Posterior vena cava (tissue), 2 donors: ENCODE measurements around the gene PLXNA4. TPM values are rescaled to one million over a fixed set of nuclear protein-coding genes. Genes with fewer than 3 reads are reported as not detected.
"Not testable (repeated sequence)": the region's sequence is repeated elsewhere in the genome, so short reads cannot be mapped to it uniquely, and the experiment has no call there.

Experiments used
- DNase-seq: peaks from one replicate; pipeline ENCODE4 v3.0.0-alpha.2; 2020; ENCODE audit warnings: low spot score
- intact Hi-C, 2 donors: fragments of 100-400 bp; cut with DNase I; formaldehyde crosslinking; loops; one replicate each; pipeline versions ENCODE4 v1.14.1 to v1.14.2; 2022 to 2023
- total RNA-seq, 2 donors: library from RNA; stranded (reverse); fragmentation: NEBNext Ultra II Directional; extraction: Animal tissue kit (Norgen Biotek cat#: 25700); gene quantifications; one replicate each; pipeline ENCODE4 v1.2.1, GENCODE V29; 2021
- donor health status: DM: yes; HTN: yes; CAD: no.
- donor health status: DM: yes; HTN: yes; CAD: no.

Gene PLXNA4
- total RNA-seq, 2 donors from 2014 or later: 24.9 to 61.2 TPM

DNA sequence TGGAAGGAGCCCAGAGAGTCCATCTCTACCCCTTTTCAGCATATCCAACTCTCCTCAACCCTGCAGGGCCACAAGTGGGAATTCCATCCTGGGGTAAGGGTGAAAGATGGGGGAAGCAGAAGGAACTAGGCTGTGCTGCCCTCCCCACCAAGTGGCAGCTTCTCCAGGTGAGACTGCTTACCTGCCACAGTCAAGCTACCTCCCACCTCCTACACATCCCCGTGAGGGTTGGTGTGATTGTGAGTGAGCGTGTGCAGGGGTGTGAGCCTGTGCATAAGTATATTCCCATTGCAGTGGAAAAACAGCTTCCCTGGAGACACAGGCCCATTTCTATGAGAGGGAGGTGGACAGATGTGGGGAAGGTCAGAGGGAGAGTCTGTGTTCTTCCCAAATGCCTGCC lies 376.6 kb downstream of the PLXNA4 start:
- intact Hi-C loops: no loop called here

DNA sequence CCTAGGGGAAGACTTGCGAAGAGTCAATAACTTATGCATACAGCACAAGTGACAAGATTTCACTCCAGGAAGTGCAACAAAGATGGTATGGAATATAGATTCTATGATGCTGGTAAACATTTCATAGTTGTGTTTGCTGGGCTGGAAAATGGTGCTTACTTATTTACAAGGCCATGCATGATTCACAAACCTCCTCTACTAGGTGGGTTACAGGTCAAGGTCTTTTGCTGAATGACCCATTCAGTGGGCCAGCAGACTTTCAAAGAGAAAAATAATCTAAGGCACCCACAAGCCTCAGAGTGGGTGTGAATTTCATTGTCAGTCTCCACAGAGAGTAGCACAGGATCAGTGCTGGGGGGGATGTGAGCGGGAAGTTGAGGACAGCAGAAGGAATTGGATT lies 378.5 kb downstream of the PLXNA4 start:
- intact Hi-C loops: no loop called here

More for the DNA sequence above, 376.6 kb downstream of the PLXNA4 start:
- DNase-seq: peak; percentile 38

DNA sequence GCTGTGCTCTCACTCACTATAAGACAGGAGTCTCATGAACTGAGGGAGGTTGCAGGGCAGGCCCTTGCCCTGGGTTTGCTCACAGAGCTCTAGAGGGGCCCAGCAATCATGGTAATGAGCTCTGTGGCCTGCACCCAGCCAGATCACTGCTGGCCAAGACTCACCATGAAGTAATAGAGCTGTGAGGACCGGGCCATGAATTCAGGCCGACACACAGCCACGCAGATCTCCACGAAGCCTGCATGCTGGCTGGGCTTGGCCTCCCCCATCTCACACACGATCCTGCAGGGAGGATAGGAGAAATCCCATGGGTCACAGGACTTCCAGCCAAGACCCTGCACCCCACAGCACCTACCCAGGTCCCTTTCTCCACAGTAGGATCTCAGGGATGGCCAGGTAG lies 382.4 kb downstream of the PLXNA4 start:
- peak; percentile 59 for DNase-seq
- intact Hi-C loops: no loop called here

More for the DNA sequence above, 378.5 kb downstream of the PLXNA4 start:
- DNase-seq: peak; percentile 28

GRCh38 chr7:132192809-132193208 lies 383.5 kb downstream of the PLXNA4 start:
- peak; percentile 0 for DNase-seq
- intact Hi-C loops: no loop called here

GRCh38 chr7:132191418-132191817 lies 384.9 kb downstream of the PLXNA4 start:
- intact Hi-C loops: no loop called here
- DNase-seq: peak; percentile 42

GRCh38 chr7:132190683-132191082 lies 385.6 kb downstream of the PLXNA4 start:
- peak; percentile 63 for DNase-seq
- intact Hi-C loops: no loop called here

GRCh38 chr7:132189881-132190280 lies 386.4 kb downstream of the PLXNA4 start:
- intact Hi-C loops: no loop called here
- peak; percentile 11 for DNase-seq

GRCh38 chr7:132187869-132188789 lies 388.1 kb downstream of the PLXNA4 start:
- intact Hi-C loops: no loop called here
- peak; percentile 53 for DNase-seq

DNA sequence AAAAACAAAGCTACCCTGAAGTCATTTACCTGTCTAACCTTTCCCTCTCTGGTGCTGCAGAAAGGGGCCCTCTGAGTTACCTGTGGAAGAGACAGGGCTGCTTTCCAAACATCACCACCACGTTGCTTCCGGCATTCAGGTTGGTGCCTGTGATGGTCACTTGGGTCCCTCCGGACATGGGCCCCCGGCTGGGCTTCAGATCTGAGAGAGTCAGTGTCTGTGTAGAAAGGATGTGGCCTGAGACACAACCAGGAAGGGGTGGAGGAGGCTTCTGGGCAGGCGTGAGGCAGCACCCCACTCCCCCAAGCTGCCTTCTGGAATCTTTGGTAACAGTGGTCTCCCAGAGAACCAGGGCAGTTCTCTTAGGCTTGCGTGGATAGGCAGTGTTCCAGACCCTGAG lies 388.9 kb downstream of the PLXNA4 start:
- intact Hi-C loops: no loop called here
- peak; percentile 36 for DNase-seq

GRCh38 chr7:132185150-132185549 lies 391.1 kb downstream of the PLXNA4 start:
- peak; percentile 56 for DNase-seq
- intact Hi-C loops: no loop called here

GRCh38 chr7:132183781-132184380 lies 392.4 kb downstream of the PLXNA4 start:
- DNase-seq: peak; percentile 65
- intact Hi-C loops: no loop called here

DNA sequence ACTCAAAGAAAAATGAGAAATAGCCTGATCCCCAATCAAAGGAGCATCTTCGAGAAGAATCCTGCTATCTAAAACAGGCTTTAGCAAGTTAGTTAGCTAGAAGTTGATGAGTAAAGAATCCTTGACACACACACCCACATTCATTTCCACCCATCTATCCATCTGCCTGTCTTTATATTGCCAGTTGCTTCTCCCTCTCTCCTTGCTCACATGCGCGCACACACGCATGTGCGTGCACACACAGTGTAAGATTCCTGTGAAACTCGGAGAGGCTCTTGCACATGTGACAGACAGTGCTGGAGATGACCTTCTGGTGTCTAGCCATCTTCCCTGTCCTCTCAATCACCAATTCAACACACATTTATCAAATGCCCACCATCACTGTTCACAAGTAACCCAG lies 393.3 kb downstream of the PLXNA4 start:
- DNase-seq: peak; percentile 23
- intact Hi-C loops: no loop called here

- intact Hi-C loops: no loop called here
- DNase-seq: peak; percentile 52
Observed at GRCh38 chr7:132181946-132182685, 394.2 kb downstream of the PLXNA4 start.

DNA sequence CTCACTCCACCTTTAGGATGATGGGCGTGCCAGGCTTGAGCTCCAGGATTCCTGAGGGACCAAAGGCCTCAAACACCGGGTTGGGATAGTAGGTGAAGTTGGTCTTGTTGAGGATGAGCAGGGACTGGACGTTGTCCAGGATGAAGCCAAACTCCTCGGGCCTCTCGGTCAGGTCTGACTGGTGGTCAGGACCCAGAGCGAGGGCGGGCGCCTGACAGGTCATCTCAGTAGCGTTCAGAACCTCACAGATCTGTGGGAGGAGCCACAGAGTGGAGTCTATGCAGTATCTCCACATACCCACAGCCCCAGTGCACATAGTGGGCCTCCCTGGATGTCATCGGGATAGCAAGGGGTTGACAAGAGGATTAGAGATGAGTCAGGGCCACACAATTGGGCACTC lies 394.9 kb downstream of the PLXNA4 start:
- intact Hi-C loops: no loop called here
- DNase-seq: peak; percentile 47

DNA sequence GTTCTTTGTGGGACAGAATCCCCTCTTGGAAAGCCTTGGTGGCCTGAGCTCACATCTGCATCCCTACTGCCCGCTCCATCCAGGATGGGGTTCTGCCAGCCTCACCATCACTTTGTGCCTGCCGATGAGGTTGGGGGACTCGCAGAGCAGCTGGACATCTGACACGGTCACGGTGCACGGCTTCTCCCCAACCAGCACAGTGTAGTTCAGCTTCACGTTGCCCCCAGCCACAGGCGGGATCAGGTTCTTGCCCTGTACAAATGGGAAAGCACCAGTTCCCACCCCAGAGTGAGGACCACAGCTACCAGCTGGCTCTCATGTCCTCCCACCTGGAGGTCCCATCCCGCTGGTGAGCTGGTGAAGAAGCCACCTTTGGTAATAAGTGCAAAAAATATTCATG lies 395.8 kb downstream of the PLXNA4 start:
- DNase-seq: peak; percentile 69
- intact Hi-C loops: no loop called here

DNA sequence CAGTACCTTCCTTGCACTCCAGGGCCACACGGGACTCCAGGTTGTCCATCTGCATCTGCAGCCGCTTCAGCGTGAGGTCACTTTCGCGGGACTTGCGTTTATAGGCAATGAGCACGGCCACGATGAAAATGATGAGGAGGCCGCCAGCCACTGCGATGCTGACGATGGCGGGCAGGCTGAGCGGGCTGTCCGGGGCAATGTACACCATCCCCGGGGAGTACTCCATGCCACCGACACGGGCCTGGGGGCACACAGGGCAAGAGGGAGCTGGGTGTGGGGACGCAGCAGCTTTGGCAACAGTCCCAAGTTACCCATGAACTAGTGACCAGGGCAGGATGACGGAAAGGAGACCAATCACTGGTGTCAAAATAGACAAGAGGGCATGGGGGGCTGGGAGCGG lies 396.6 kb downstream of the PLXNA4 start:
- intact Hi-C loops: no loop called here
- peak; percentile 79 for DNase-seq

DNA sequence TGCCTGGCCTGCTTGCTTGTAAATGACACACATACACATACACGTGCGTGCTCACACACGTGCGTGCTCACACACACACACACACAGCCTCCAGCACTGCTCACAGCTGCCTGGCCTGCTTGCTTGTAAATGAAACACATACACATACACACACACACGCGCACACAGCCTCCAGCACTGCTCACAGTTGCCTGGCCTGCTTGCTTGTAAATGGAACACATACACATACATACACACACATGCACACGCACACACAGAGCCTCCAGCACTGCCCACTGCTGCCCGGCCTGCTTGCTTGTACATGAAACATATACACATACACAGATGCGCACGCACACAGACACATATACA lies 397.2 kb downstream of the PLXNA4 start:
- intact Hi-C loops: no loop called here
- DNase-seq: no peak

- intact Hi-C loops: not testable (repeated sequence)
- DNase-seq: peak; percentile 60
Observed at GRCh38 chr7:132178402-132179079, 397.7 kb downstream of the PLXNA4 start.

GRCh38 chr7:132177708-132178401 lies 398.4 kb downstream of the PLXNA4 start:
- peak; percentile 29 for DNase-seq

More at GRCh38 chr7:132177708-132178401, 398.4 kb downstream of the PLXNA4 start:
- intact Hi-C loops: no loop called here
